A549 (cell line): ENCODE data around the gene ULK1. TPM values are rescaled to one million over a fixed set of nuclear protein-coding genes. Genes with fewer than 3 reads are reported as not detected.
A peak's percentile ranks its signal among the peaks of the same experiment; 100 is the strongest.

Experiments
- ATAC-seq, 2 experiments: fragments of 200-7000 bp in 1 of 2; fragments of >200 bp in 1 of 2; cut with Nextera tagmentation in 1 of 2; cut with Tn5 transposase in 1 of 2; 3 replicates each; pipeline versions ENCODE4 v1.8.0 to v1.9.1; 2018 to 2020; ENCODE audit warnings: mild to moderate bottlenecking in 1 of 2, moderate library complexity in 1 of 2
- CTCF ChIA-PET: fragments of 300-600 bp; sonication (Branson Sonifier 250); formaldehyde crosslinking; extraction: SDS; loops from one replicate; lab custom pipeline; 2021; ENCODE audit warnings: antibody characterized with exemption, inconsistent platforms; lab: Yijun Ruan, JAX
- POLR2A ChIA-PET: fragments of 350-600 bp; formaldehyde crosslinking; extraction: SDS; loops from one replicate; lab custom pipeline; 2021; ENCODE audit warnings: antibody characterized with exemption, inconsistent platforms; lab: Yijun Ruan, JAX
- DNase-seq, 2 experiments: peaks; one replicate each; pipeline versions ENCODE4 v3.0.0 to v3.0.0-alpha.2; 2011 to 2016; ENCODE audit warnings: low read depth in 1 of 2, low spot score in 1 of 2
- FAIRE-seq: peaks from 2 replicates; lab custom pipeline; 2011; peaks lifted over from hg19 to GRCh38; lab: Jason Lieb, UNC
- H3K27ac ChIP-seq, 2 experiments: fragments of >200 bp; sonication (Bioruptor Twin); formaldehyde crosslinking; 3 replicates each; pipeline ENCODE4 v1.5.1; 2016 to 2017
- H3K4me1 ChIP-seq: fragments of >200 bp; sonication (Bioruptor Twin); formaldehyde crosslinking; 3 replicates; pipeline ENCODE4 v1.6.1; 2016
- H3K4me2 ChIP-seq: fragments of >200 bp; sonication (Bioruptor Twin); formaldehyde crosslinking; 3 replicates; pipeline ENCODE4 v1.6.1; 2016
- H3K4me3 ChIP-seq: fragments of >200 bp; sonication (Bioruptor Twin); formaldehyde crosslinking; 3 replicates; pipeline ENCODE4 v1.5.1; 2016
- H3K9me3 ChIP-seq: fragments of >200 bp; sonication (Bioruptor Twin); formaldehyde crosslinking; 3 replicates; pipeline ENCODE4 v1.6.1; 2016
- CEBPB ChIP-seq, 2 experiments: fragments of >200 bp in 1 of 2; sonication (Bioruptor Twin) in 1 of 2; formaldehyde crosslinking in 1 of 2; IDR thresholded peaks; 2 replicates each; pipeline ENCODE4 v1.6.1; 2012 to 2016
- E2F6 ChIP-seq: IDR thresholded peaks from 2 replicates; pipeline ENCODE4 v1.6.1; 2012; ENCODE audit warnings: low read depth, borderline replicate concordance
- EHMT2 ChIP-seq: fragments of 200-600 bp; sonication (generic); IDR thresholded peaks from 2 replicates; pipeline ENCODE4 v1.6.1; 2016; ENCODE audit warnings: antibody characterized with exemption, low read depth, mild to moderate bottlenecking, moderate library complexity
- EP300 ChIP-seq, 2 experiments: fragments of >200 bp; sonication (Bioruptor Twin); formaldehyde crosslinking; IDR thresholded peaks; 2 replicates in 1 of 2; 3 replicates in 1 of 2; pipeline ENCODE4 v1.6.1; 2016 to 2017
- FOSB ChIP-seq: fragments of 250-450 bp; sonication (Bioruptor Pico); IDR thresholded peaks from 2 replicates; pipeline ENCODE4 v1.5.0; 2020; ENCODE audit warnings: mild to moderate bottlenecking, moderate library complexity
- FOXS1 ChIP-seq: fragments of 250-450 bp; sonication (Bioruptor Pico); IDR thresholded peaks from 2 replicates; pipeline ENCODE4 v1.5.0; 2020; ENCODE audit warnings: mild to moderate bottlenecking, moderate library complexity
- HDAC2 ChIP-seq: fragments of 200-600 bp; sonication (generic); IDR thresholded peaks from 2 replicates; pipeline ENCODE4 v1.6.1; 2016
- HOXA7 ChIP-seq: fragments of 250-450 bp; sonication (Bioruptor Pico); IDR thresholded peaks from 2 replicates; pipeline ENCODE4 v1.5.0; 2020; ENCODE audit warnings: mild to moderate bottlenecking, moderate library complexity
- HOXB5 ChIP-seq: fragments of 250-450 bp; sonication (Bioruptor Pico); IDR thresholded peaks from 2 replicates; pipeline ENCODE4 v1.5.0; 2020; ENCODE audit warnings: mild to moderate bottlenecking, moderate library complexity
- JUNB ChIP-seq: fragments of >200 bp; sonication (Bioruptor Twin); formaldehyde crosslinking; IDR thresholded peaks from 2 replicates; pipeline ENCODE4 v1.6.1; 2016
- KDM1A ChIP-seq: fragments of 200-600 bp; sonication (generic); IDR thresholded peaks from 2 replicates; pipeline ENCODE4 v1.6.1; 2016; ENCODE audit warnings: low read depth, mild to moderate bottlenecking
- MAFK ChIP-seq: fragments of 450-650 bp; IDR thresholded peaks from 2 replicates; pipeline ENCODE4 v1.6.1; 2014; ENCODE audit not compliant: partially characterized antibody
- NR3C1 ChIP-seq: fragments of >200 bp; sonication (Bioruptor Twin); formaldehyde crosslinking; IDR thresholded peaks from 3 replicates; pipeline ENCODE4 v1.6.1; 2017
- PBX3 ChIP-seq: IDR thresholded peaks from 2 replicates; pipeline ENCODE4 v1.6.1; 2012
- SREBF2 ChIP-seq: fragments of 450-650 bp; IDR thresholded peaks from 2 replicates; pipeline ENCODE4 v1.6.1; 2014; ENCODE audit warnings: mild to moderate bottlenecking, moderate library complexity
- TP53 ChIP-seq: fragments of 250-450 bp; sonication (Bioruptor Pico); IDR thresholded peaks from 2 replicates; pipeline ENCODE4 v1.5.0; 2021; ENCODE audit warnings: mild to moderate bottlenecking, moderate library complexity
- ZFP36 ChIP-seq: fragments of 450-650 bp; IDR thresholded peaks from 2 replicates; pipeline ENCODE4 v1.6.1; 2014; ENCODE audit warnings: borderline replicate concordance; ENCODE audit not compliant: partially characterized antibody
- WGBS: methylation state at CpG from one replicate; pipeline ENCODE4 v1.1.6; 2017; ENCODE audit errors: missing lambda C conversion rate; 5-methylcytosine and 5-hydroxymethylcytosine counted together
- polyA plus RNA-seq, 4 experiments: library from polyadenylated mRNA; depleted of rRNA in 3 of 4; stranded (reverse); fragments of >200 nt; fragmentation: RNase III in 1 of 4; extraction: RNeasy Plus Mini Kit Qiagen cat#74134 plus additional on column Dnase treatment in 1 of 4; gene quantifications; 2 replicates in 3 of 4; 3 replicates in 1 of 4; pipeline ENCODE4 v1.2.3, GENCODE V29; 2011 to 2017
- TF ChIP-seq, protein P1 (sequence below): fragments of >200 bp; sonication (Bioruptor Twin); formaldehyde crosslinking; IDR thresholded peaks from 2 replicates; pipeline ENCODE4 v1.6.1; 2016

The ULK1 gene
- polyA plus RNA-seq, 2 of the 4 experiments (the other 2 are of a cell fraction): 15.1 to 46.2 TPM

- 0 out of 6 replicates have a peak, but pooled peaks of 1 of the 2 experiments have one; percentile 1 for ATAC-seq
- H3K9me3 ChIP-seq: no peaks in the 10 kb centered on the region
- H3K4me3 ChIP-seq: no peak overlapping the region
- peaks cover 44% of the 10 kb centered on the region for H3K4me1 ChIP-seq
- no peak overlapping the region for H3K4me2 ChIP-seq
- ChIA-PET POLR2A (no interaction called here), CTCF (interaction anchor here (0.5 to 3.7 kb wide), 3 partner anchors 40 to 68 kb away, joined by 3 to 24 read pairs (median 4); partner anchors contain the start of gene EP400)
- 75% methylated on average over 20 of the region's 23 CpGs for WGBS
- no peak for FAIRE-seq
- peak overlapping the region; percentile 44 to 88; a peak in 3 of 6 replicates for H3K27ac ChIP-seq
- no peak for DNase-seq
- TF ChIP-seq MAFK (no peak), CEBPB (IDR thresholded peaks at IDR 0.05) (no peak), TP53 (CRISPR knock-in tag) (no peak), EP300 (IDR thresholded peaks at IDR 0.05) (no peak), HOXB5 (CRISPR knock-in tag) (no peak), KDM1A (no peak), HDAC2 (no peak), FOXS1 (CRISPR knock-in tag) (no peak), EHMT2 (no peak), HOXA7 (CRISPR knock-in tag) (no peak), E2F6 (no peak), SREBF2 (no peak), NR3C1 (no peak), JUNB (no peak), FOSB (CRISPR knock-in tag) (no peak)
- TF ChIP-seq, protein P1, sequence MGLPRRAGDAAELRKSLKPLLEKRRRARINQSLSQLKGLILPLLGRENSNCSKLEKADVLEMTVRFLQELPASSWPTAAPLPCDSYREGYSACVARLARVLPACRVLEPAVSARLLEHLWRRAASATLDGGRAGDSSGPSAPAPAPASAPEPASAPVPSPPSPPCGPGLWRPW: no peak
Measured at GRCh38 chr12:131910302-131911027, 16.0 kb downstream of the ULK1 start.

- H3K9me3 ChIP-seq: no peaks in the 10 kb centered on the region
- DNase-seq (no peak), ATAC-seq (0 out of 6 replicates have a peak, but pooled peaks of 1 of the 2 experiments have one; percentile 1), FAIRE-seq (no peak)
- H3K4me3 ChIP-seq: no peak overlapping the region
- 92% methylated on average over 15 of the region's 17 CpGs for WGBS
- peaks cover 44% of the 10 kb centered on the region for H3K4me1 ChIP-seq
- CTCF ChIA-PET: interaction anchor here (0.7 to 3.7 kb wide), 3 partner anchors 38 to 60 kb away, joined by 3 to 24 read pairs (median 4); no protein-coding TSS in a partner anchor
- H3K27ac ChIP-seq: peak overlapping the region; percentile 76 to 88; a peak in 4 of 6 replicates
- no peak overlapping the region for H3K4me2 ChIP-seq
- POLR2A ChIA-PET: no interaction called here
- TF ChIP-seq PBX3: no peak
- peak; percentile 36 for TF ChIP-seq MAFK
Measured at GRCh38 chr12:131911028-131911650, 16.7 kb downstream of the ULK1 start.

GRCh38 chr12:131911851-131912477 lies 17.5 kb downstream of the ULK1 start:
- peak overlapping the region; percentile 76 to 88 for H3K27ac ChIP-seq
- POLR2A ChIA-PET: no interaction called here
- H3K9me3 ChIP-seq: no peaks in the 10 kb centered on the region
- FAIRE-seq: no peak
- peak; percentile 20 to 44; a peak in 4 of 6 replicates for ATAC-seq
- TF ChIP-seq, protein P1: no peak
- TF ChIP-seq HDAC2 (no peak), FOSB (CRISPR knock-in tag) (no peak), ZFP36 (no peak)
- peaks cover 44% of the 10 kb centered on the region for H3K4me1 ChIP-seq
- no peak for DNase-seq
- H3K4me3 ChIP-seq: no peak overlapping the region
- 67% methylated on average over 16 of the region's 22 CpGs for WGBS
- CTCF ChIA-PET: interaction anchor here (0.7 to 3.7 kb wide), 7 partner anchors 9 to 73 kb away, joined by 3 to 24 read pairs (median 3); no protein-coding TSS in a partner anchor
- peak overlapping the region; percentile 61 for H3K4me2 ChIP-seq
